ENCODE data around the gene APBA3. TPM values are rescaled to one million over a fixed set of nuclear protein-coding genes. Genes with fewer than 3 reads are reported as not detected.

The APBA3 gene
- total and polyA plus RNA-seq, 2 of the 4 experiments (the other 2 are of a cell fraction), result 9.5 to 18.4 TPM

GRCh38 chr19:3736106-3736724 lies 25.3 kb downstream of the APBA3 start:
- dilution Hi-C loops (cut with HindIII; ENCODE audit: low sequenced_read_pairs, unreplicated experiment), result no loop called here
- no peak for ATAC-seq (ENCODE audit: low read depth)
- no peak for TF ChIP-seq RCOR1 (IDR thresholded peaks at IDR 0.05; ENCODE audit: insufficient replicate concordance, low read length)
- no peak for TF ChIP-seq BHLHE40 (IDR thresholded peaks at IDR 0.05; ENCODE audit: low read depth, low read length)
- no peak for TF ChIP-seq RAD21 (IDR thresholded peaks at IDR 0.05; ENCODE audit: low read length)
- TF ChIP-seq MAZ (IDR thresholded peaks at IDR 0.05; ENCODE audit: borderline replicate concordance, low read depth, low read length), result no peak
- no peak for TF ChIP-seq MXI1 (IDR thresholded peaks at IDR 0.05; ENCODE audit: borderline replicate concordance, low read depth, low read length)
- no peak for TF ChIP-seq USF2 (IDR thresholded peaks at IDR 0.05; ENCODE audit: low read depth, low read length)
- TF ChIP-seq POLR2A (IDR thresholded peaks at IDR 0.05; ENCODE audit: low read depth, low read length), result no peak
- no peak for TF ChIP-seq FOS (IDR thresholded peaks at IDR 0.05; ENCODE audit: low read depth, low read length)
- no peak for TF ChIP-seq RFX5 (IDR thresholded peaks at IDR 0.05; ENCODE audit: low read depth, low read length)
- no peak for TF ChIP-seq CHD1 (IDR thresholded peaks at IDR 0.05; ENCODE audit: low read depth, low read length)
- no peak for TF ChIP-seq CTCF (conservative IDR thresholded peaks at IDR 0.05; ENCODE audit: low read depth, low read length)
- no peak for TF ChIP-seq MAFK (IDR thresholded peaks at IDR 0.05; ENCODE audit: low read depth, low read length)
- TF ChIP-seq SMC3 (IDR thresholded peaks at IDR 0.05; ENCODE audit: low read depth, low read length), result no peak
- no peak for TF ChIP-seq ELK1 (IDR thresholded peaks at IDR 0.05; ENCODE audit: borderline replicate concordance, low read depth, low read length)
- no peak for TF ChIP-seq NFE2L2 (IDR thresholded peaks at IDR 0.05; ENCODE audit: low read depth, low read length)
- TF ChIP-seq CEBPB (IDR thresholded peaks at IDR 0.05; ENCODE audit: low read depth, low read length), result no peak

More at GRCh38 chr19:3736106-3736724, 25.3 kb downstream of the APBA3 start:
- Histone ChIP-seq H3K9ac (ENCODE audit: low read depth, low read length) (no peak overlapping the region), H3K4ac (ENCODE audit: low read depth, low read length) (no peak overlapping the region), H3K14ac (replicated peaks; ENCODE audit: low read depth, low read length) (no peak overlapping the region), H3K56ac (ENCODE audit: extremely low read depth, insufficient read depth, low read length) (no peak overlapping the region), H2BK20ac (ENCODE audit: low read depth, low read length) (no peak overlapping the region), H3K36me3 (ENCODE audit: control insufficient read depth, insufficient read depth, low read length) (no peaks in the 10 kb centered on the region), H3K27ac (ENCODE audit: insufficient read depth, low read length) (no peak overlapping the region), H4K20me1 (ENCODE audit: insufficient read depth, low read length) (no peaks in the 10 kb centered on the region), H2AFZ (replicated peaks; ENCODE audit: low read length, poor library complexity) (no peak overlapping the region), H3K18ac (ENCODE audit: low read depth, low read length) (no peak overlapping the region), H4K8ac (ENCODE audit: low read depth in 2 of 2, low read length in 2 of 2) (no peak overlapping the region), H3K9me1 (ENCODE audit: insufficient read depth, low read length) (peaks cover 8% of the 10 kb centered on the region; the same call in 1 of the 2 replicates), H4K5ac (ENCODE audit: low read depth, low read length) (no peak overlapping the region), H3K4me2 (ENCODE audit: low read depth, low read length) (no peak overlapping the region), H2AK9ac (replicated peaks; ENCODE audit: low read depth, low read length, poor library complexity) (no peak overlapping the region), H3K9me3 (ENCODE audit: control insufficient read depth, insufficient read depth, low read length) (no peaks in the 10 kb centered on the region; the same call in 1 of the 2 replicates), H3K4me1 (ENCODE audit: control insufficient read depth, insufficient read depth, low read length) (no peaks in the 10 kb centered on the region), H2AK5ac (ENCODE audit: low read depth, low read length) (no peak overlapping the region), H4K91ac (ENCODE audit: insufficient read depth, low read depth, low read length) (no peak overlapping the region), H3K27me3 (ENCODE audit: control insufficient read depth, insufficient read depth, low read length) (peaks cover 11% of the 10 kb centered on the region), H3K23ac (ENCODE audit: low read depth, low read length) (no peak overlapping the region), H3K4me3 (ENCODE audit: insufficient read depth, low read depth, low read length) (no peak overlapping the region), H3K79me1 (ENCODE audit: low read depth in 1 of 2, low read length in 2 of 2) (no peaks in the 10 kb centered on the region), H2BK5ac (ENCODE audit: low read depth, low read length, poor library complexity, severe bottlenecking) (no peak overlapping the region), H2BK120ac (ENCODE audit: low read depth, low read length) (no peak overlapping the region), H2BK15ac (ENCODE audit: low read depth, low read length) (no peak overlapping the region)
- no peak for DNase-seq
- intact Hi-C loops (cut with micrococcal nuclease), result no loop called here
- 83% methylated on average over 10 of the region's 21 CpGs; no CpG with 5 or more reads in 1 of the 2 experiments for WGBS, 2 experiments (ENCODE audit: extremely low coverage in 2 of 2, insufficient read length in 1 of 2)
- POLR2A ChIA-PET (ENCODE audit: unreplicated experiment), result no interaction called here
- no TSS peak for BruUV-seq (replicated peaks)
- in situ Hi-C loops (cut with MboI; ENCODE audit: low sequenced_read_pairs), result no loop called here
- CTCF ChIA-PET, result no interaction called here
